Measurements from ENCODE around the gene TENM3.

The TENM3 gene

GRCh38 chr4:182764642-182765041, 521.4 kb downstream of the TENM3 start:
- no peak overlapping the region for H3K27ac ChIP-seq (ENCODE audit: low read depth, low read length, poor library complexity, severe bottlenecking)
- no peaks in the 10 kb centered on the region for H3K9me2 ChIP-seq (ENCODE audit: low read depth, low read length)
- no peaks in the 10 kb centered on the region for H4K20me1 ChIP-seq (ENCODE audit: insufficient read depth, low read length)
- no peaks in the 10 kb centered on the region for H3K79me2 ChIP-seq (ENCODE audit: insufficient read depth, low read length)
- H3K27me3 ChIP-seq (ENCODE audit: insufficient read depth, low read length) = no peaks in the 10 kb centered on the region; the same call in 1 of the 2 replicates
- TF ChIP-seq EZH2 (IDR thresholded peaks at IDR 0.05; ENCODE audit: borderline replicate concordance, low read length) = no peak
- TF ChIP-seq, protein P1, sequence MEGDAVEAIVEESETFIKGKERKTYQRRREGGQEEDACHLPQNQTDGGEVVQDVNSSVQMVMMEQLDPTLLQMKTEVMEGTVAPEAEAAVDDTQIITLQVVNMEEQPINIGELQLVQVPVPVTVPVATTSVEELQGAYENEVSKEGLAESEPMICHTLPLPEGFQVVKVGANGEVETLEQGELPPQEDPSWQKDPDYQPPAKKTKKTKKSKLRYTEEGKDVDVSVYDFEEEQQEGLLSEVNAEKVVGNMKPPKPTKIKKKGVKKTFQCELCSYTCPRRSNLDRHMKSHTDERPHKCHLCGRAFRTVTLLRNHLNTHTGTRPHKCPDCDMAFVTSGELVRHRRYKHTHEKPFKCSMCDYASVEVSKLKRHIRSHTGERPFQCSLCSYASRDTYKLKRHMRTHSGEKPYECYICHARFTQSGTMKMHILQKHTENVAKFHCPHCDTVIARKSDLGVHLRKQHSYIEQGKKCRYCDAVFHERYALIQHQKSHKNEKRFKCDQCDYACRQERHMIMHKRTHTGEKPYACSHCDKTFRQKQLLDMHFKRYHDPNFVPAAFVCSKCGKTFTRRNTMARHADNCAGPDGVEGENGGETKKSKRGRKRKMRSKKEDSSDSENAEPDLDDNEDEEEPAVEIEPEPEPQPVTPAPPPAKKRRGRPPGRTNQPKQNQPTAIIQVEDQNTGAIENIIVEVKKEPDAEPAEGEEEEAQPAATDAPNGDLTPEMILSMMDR (IDR thresholded peaks at IDR 0.05; ENCODE audit: low read length) = no peak
- H3K9me3 ChIP-seq (ENCODE audit: low read length) = no peaks in the 10 kb centered on the region
- H2AFZ ChIP-seq (ENCODE audit: low read length) = no peak overlapping the region
- H3K4me3 ChIP-seq (ENCODE audit: low read depth, low read length, poor library complexity, severe bottlenecking) = no peak overlapping the region
- H3K36me3 ChIP-seq (ENCODE audit: insufficient read depth, low read length) = no peaks in the 10 kb centered on the region
- H3F3A ChIP-seq (ENCODE audit: insufficient read depth, low read length) = no peaks in the 10 kb centered on the region
- H3K4me1 ChIP-seq (ENCODE audit: insufficient read depth, low read length, severe bottlenecking) = no peaks in the 10 kb centered on the region
- H3K4me2 ChIP-seq (ENCODE audit: low read length) = no peak overlapping the region
- no peak overlapping the region for H3K9ac ChIP-seq (ENCODE audit: low read length)

- Histone ChIP-seq H3K27ac (ENCODE audit: low read depth, low read length, poor library complexity, severe bottlenecking) (no peak overlapping the region), H4K20me1 (ENCODE audit: insufficient read depth, low read length) (no peaks in the 10 kb centered on the region), H3K4me3 (ENCODE audit: low read depth, low read length, poor library complexity, severe bottlenecking) (no peak overlapping the region), H3K79me2 (ENCODE audit: insufficient read depth, low read length) (no peaks in the 10 kb centered on the region), H3K9me2 (ENCODE audit: low read depth, low read length) (no peaks in the 10 kb centered on the region), H3K9ac (ENCODE audit: low read length) (no peak overlapping the region), H3K36me3 (ENCODE audit: insufficient read depth, low read length) (no peaks in the 10 kb centered on the region), H2AFZ (ENCODE audit: low read length) (no peak overlapping the region), H3K27me3 (ENCODE audit: insufficient read depth, low read length) (no peaks in the 10 kb centered on the region; the same call in 1 of the 2 replicates), H3K9me3 (ENCODE audit: low read length) (no peaks in the 10 kb centered on the region), H3F3A (ENCODE audit: insufficient read depth, low read length) (no peaks in the 10 kb centered on the region), H3K4me2 (ENCODE audit: low read length) (no peak overlapping the region), H3K4me1 (ENCODE audit: insufficient read depth, low read length, severe bottlenecking) (no peaks in the 10 kb centered on the region)
- TF ChIP-seq, protein P1 (IDR thresholded peaks at IDR 0.05; ENCODE audit: low read length) = no peak
- TF ChIP-seq EZH2 (IDR thresholded peaks at IDR 0.05; ENCODE audit: borderline replicate concordance, low read length) = no peak
Observed at GRCh38 chr4:182765987-182766856, 523.0 kb downstream of the TENM3 start.

DNA sequence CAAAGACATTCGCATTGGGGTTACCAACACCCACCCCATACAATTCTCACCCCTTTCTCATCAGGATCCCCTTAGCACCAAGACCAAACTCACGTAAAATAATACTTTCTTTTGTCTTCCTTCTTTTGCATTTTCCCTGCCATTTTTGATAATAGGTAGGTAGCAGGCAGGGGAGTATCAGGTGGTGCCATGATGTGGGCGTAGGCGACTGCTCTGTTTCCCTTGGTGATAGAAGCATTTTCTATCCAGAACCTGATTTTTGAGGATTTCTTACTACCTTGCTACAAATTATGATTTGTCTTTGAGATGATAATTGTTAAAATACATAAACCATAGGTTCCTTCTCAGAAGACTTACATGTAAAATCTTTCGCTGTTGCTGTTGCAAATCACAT, 523.7 kb downstream of the TENM3 start:
- no peak overlapping the region for H2AFZ ChIP-seq (ENCODE audit: low read length)
- H3K9ac ChIP-seq (ENCODE audit: low read length) = no peak overlapping the region
- H3K36me3 ChIP-seq (ENCODE audit: insufficient read depth, low read length) = no peaks in the 10 kb centered on the region
- H3K27me3 ChIP-seq (ENCODE audit: insufficient read depth, low read length) = no peaks in the 10 kb centered on the region; the same call in 1 of the 2 replicates
- H3K4me1 ChIP-seq (ENCODE audit: insufficient read depth, low read length, severe bottlenecking) = no peaks in the 10 kb centered on the region
- H3K9me3 ChIP-seq (ENCODE audit: low read length) = no peaks in the 10 kb centered on the region
- no peaks in the 10 kb centered on the region for H3K79me2 ChIP-seq (ENCODE audit: insufficient read depth, low read length)
- no peaks in the 10 kb centered on the region for H3K9me2 ChIP-seq (ENCODE audit: low read depth, low read length)
- no peak overlapping the region for H3K27ac ChIP-seq (ENCODE audit: low read depth, low read length, poor library complexity, severe bottlenecking)
- no peak overlapping the region for H3K4me2 ChIP-seq (ENCODE audit: low read length)
- TF ChIP-seq, protein P1 (IDR thresholded peaks at IDR 0.05; ENCODE audit: low read length) = no peak
- TF ChIP-seq EZH2 (IDR thresholded peaks at IDR 0.05; ENCODE audit: borderline replicate concordance, low read length) = no peak
- no peak overlapping the region for H3K4me3 ChIP-seq (ENCODE audit: low read depth, low read length, poor library complexity, severe bottlenecking)
- no peaks in the 10 kb centered on the region for H4K20me1 ChIP-seq (ENCODE audit: insufficient read depth, low read length)
- H3F3A ChIP-seq (ENCODE audit: insufficient read depth, low read length) = no peaks in the 10 kb centered on the region
